ENCODE results near the gene CCDC102A. TPM values are rescaled to one million over a fixed set of nuclear protein-coding genes. Genes with fewer than 3 reads are reported as not detected.
"Not testable (repeated sequence)": the region's sequence is repeated elsewhere in the genome, so short reads cannot be mapped to it uniquely, and the experiment has no call there.

The CCDC102A gene
- total RNA-seq, 2 donors from 2014 or later = 16.9 to 18.3 TPM

- intact Hi-C loops (cut with DNase I) = loop anchor here in 1 of 2 donors (5.0 kb wide), 1 partner anchor 999 kb away; no protein-coding TSS in a partner anchor
- DNase-seq (ENCODE audit: low spot score) = no peak
Measured at GRCh38 chr16:57568173-57568678, 31.9 kb upstream of the CCDC102A start.

GRCh38 chr16:57567691-57568090, 31.3 kb upstream of the CCDC102A start:
- DNase-seq (ENCODE audit: low spot score) = no peak
- intact Hi-C loops (cut with DNase I) = loop anchor here in 1 of 2 donors (5.0 kb wide), 1 partner anchor 1000 kb away; no protein-coding TSS in a partner anchor

- no peak for DNase-seq (ENCODE audit: low spot score)
Measured at GRCh38 chr16:57566436-57566835, 30.1 kb upstream of the CCDC102A start.

GRCh38 chr16:57565461-57565860, 29.1 kb upstream of the CCDC102A start:
- DNase-seq (ENCODE audit: low spot score) = no peak
- intact Hi-C loops (cut with DNase I) = loop anchor here in 1 of 2 donors (5.0 kb wide), 1 partner anchor 1002 kb away; no protein-coding TSS in a partner anchor

More at GRCh38 chr16:57566436-57566835, 30.1 kb upstream of the CCDC102A start:
- intact Hi-C loops (cut with DNase I) = loop anchor here in 1 of 2 donors (5.0 kb wide), 1 partner anchor 1001 kb away; no protein-coding TSS in a partner anchor

- intact Hi-C loops (cut with DNase I) = loop anchor here in 1 of 2 donors (5.0 kb wide), 1 partner anchor 1003 kb away; no protein-coding TSS in a partner anchor
- no peak for DNase-seq (ENCODE audit: low spot score)
Measured at GRCh38 chr16:57564571-57565270, 28.4 kb upstream of the CCDC102A start.

DNA sequence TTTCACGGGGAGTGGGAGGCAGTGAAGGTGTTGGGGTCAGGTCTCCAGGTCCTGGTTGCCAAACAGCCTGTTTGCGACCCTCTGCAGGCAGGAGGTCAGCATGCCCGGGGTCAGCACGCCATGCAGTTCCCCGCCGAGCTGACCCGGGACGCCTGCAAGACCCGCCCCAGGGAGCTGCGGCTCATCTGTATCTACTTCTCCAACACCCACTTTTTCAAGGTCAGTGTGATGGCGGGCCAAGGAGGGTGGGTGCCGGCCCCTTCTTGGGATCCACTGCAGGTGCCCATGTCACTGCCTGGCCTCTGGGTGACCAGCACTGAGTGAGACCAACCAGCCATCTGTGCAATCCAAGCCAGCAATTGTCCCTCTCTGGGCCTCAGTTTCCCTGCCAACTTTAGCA, 27.4 kb upstream of the CCDC102A start:
- intact Hi-C loops (cut with DNase I) = no loop called here
- DNase-seq (ENCODE audit: low spot score) = no peak

- intact Hi-C loops (cut with DNase I) = no loop called here
- DNase-seq (ENCODE audit: low spot score) = no peak
Measured at GRCh38 chr16:57563487-57563750, 27.0 kb upstream of the CCDC102A start.

GRCh38 chr16:57562669-57563486, 26.5 kb upstream of the CCDC102A start:
- intact Hi-C loops (cut with DNase I) = no loop called here
- no peak for DNase-seq (ENCODE audit: low spot score)

- no peak for DNase-seq (ENCODE audit: low spot score)
Measured at GRCh38 chr16:57562066-57562465, 25.7 kb upstream of the CCDC102A start.

GRCh38 chr16:57559072-57559790, 22.9 kb upstream of the CCDC102A start:
- no peak for DNase-seq (ENCODE audit: low spot score)
- intact Hi-C loops (cut with DNase I) = no loop called here

More at GRCh38 chr16:57562066-57562465, 25.7 kb upstream of the CCDC102A start:
- intact Hi-C loops (cut with DNase I) = no loop called here

DNA sequence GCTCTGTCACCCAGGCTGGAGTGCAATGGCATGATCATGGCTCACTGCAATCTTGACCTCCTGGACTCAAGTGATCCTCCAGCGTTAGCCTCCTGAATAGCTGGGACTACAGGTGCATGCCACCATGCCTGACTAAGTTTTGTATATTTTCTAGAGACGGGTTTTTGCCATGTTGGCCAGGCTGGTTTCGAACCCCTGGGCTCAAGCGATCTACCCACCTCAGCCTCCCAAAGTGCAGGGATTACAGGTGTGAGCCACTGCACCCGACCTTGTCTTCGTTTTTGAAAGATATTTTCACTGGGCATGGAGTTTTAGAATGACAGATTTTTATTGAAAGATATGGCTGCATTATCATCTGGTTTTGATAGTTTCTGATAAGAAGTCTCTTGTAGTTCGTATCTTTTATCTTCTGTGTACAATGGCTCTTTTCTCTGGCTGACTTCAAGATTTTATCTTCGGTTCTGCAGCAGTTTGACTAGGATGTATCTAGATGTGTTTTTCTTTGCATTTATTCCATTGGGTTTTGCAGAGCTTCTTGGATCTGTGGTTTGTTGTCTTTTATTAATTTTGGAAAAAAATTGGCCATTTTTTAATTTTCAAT, 20.7 kb upstream of the CCDC102A start:
- intact Hi-C loops (cut with DNase I) = no loop called here
- no peak for DNase-seq (ENCODE audit: low spot score)

- DNase-seq (ENCODE audit: low spot score) = no peak
- intact Hi-C loops (cut with DNase I) = no loop called here
Measured at GRCh38 chr16:57555831-57556230, 19.5 kb upstream of the CCDC102A start.

DNA sequence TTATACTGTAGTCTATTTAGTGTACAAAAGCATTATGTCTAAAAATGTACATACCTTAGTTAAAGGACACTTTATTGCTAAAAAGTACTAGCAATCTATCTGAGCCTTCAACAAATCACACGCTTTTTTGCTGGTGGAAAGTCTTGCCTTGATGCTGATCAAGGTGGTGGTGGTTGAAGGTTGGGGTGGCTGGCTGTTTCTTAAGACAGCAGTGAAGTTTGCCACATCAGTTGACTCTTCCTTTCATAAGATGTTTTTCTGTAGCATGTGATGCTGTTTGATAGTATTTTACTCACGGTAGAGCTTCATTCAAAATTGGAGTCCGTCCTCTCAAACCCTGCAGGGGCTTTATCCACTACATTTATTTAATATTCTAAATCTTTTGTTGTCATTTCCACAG, 14.7 kb upstream of the CCDC102A start:
- intact Hi-C loops (cut with DNase I) = no loop called here
- DNase-seq (ENCODE audit: low spot score) = no peak

- intact Hi-C loops (cut with DNase I) = no loop called here
- no peak for DNase-seq (ENCODE audit: low spot score)
Measured at GRCh38 chr16:57549730-57550129, 13.4 kb upstream of the CCDC102A start.

DNA sequence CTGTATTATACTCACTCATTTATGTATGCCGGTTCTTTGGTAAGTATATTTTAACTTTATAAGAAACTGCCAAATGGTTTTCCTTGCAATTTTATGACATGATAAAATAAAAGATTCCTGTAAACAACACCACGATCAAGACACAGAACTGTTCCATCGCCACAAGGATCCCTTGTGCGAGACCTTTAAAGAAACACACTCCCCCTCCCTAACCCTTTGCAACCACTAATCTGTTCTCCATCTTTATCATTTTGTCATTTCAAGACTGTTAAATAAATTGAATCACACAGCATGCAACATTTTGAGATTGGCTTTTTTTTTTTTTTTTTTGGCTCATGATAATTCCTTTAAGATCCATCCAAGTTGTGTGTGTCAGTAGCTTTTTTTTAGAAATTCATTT, 12.0 kb upstream of the CCDC102A start:
- intact Hi-C loops (cut with DNase I) = no loop called here

GRCh38 chr16:57547524-57547923, 11.2 kb upstream of the CCDC102A start:
- intact Hi-C loops (cut with DNase I) = not testable (repeated sequence)
- DNase-seq (ENCODE audit: low spot score) = peak; percentile 13

More for the DNA sequence above, 12.0 kb upstream of the CCDC102A start:
- DNase-seq (ENCODE audit: low spot score) = no peak

DNA sequence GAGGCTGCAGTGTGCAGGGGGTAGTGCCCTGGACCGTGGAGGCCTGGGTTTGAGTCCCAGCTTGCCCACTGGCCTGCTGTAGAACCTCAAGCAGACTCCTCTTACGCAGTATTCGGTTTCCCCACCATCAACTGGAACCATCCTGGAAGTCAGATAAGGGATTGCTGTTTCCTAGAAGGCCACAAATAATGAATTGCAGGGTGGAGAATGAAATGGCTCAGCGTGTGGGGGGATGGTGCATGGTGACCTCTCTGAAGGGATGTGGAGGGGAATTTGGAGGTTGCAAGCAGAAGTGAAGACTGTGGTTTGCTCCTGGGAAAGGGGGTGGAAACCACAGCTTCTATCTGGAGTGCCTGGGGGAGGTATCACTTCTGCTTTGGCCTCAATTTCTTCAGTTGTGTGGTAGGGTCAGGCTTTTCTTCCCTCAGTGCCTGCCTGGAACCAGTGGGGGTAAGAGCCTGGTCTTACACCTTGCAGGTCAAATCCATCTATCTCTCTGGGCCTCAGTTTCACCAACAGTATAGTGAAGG, 7.8 kb upstream of the CCDC102A start:
- intact Hi-C loops (cut with DNase I) = no loop called here
- DNase-seq (ENCODE audit: low spot score) = peak; percentile 58

- intact Hi-C loops (cut with DNase I) = no loop called here
Measured at GRCh38 chr16:57541754-57542435, 5.5 kb upstream of the CCDC102A start.

More at GRCh38 chr16:57541754-57542435, 5.5 kb upstream of the CCDC102A start:
- peak; percentile 40 for DNase-seq (ENCODE audit: low spot score)

Measured in posterior vena cava (tissue), 2 donors.